ENCODE results near the gene CENPP.

The CENPP gene

GRCh38 chr9:92525306-92525705, 199.6 kb downstream of the CENPP start:
- no peak overlapping the region for H3K4me2 ChIP-seq (ENCODE audit: low read depth, low read length, poor library complexity, severe bottlenecking)
- no peaks in the 10 kb centered on the region for H3K27me3 ChIP-seq (ENCODE audit: low read length)
- no peaks in the 10 kb centered on the region for H3K9me2 ChIP-seq (replicated peaks; ENCODE audit: insufficient read depth, low read length)
- H3K4me3 ChIP-seq (ENCODE audit: insufficient read depth, low read length, poor library complexity, severe bottlenecking), result no peak overlapping the region
- no peaks in the 10 kb centered on the region for H3K9me3 ChIP-seq (ENCODE audit: insufficient read depth, low read length)
- no peaks in the 10 kb centered on the region for H4K20me1 ChIP-seq (ENCODE audit: low read depth, low read length)
- no peaks in the 10 kb centered on the region for H3K36me3 ChIP-seq (ENCODE audit: low read length)
- no peaks in the 10 kb centered on the region for H3K79me2 ChIP-seq (ENCODE audit: insufficient read depth, low read length)
- no peak overlapping the region for H3K9ac ChIP-seq (ENCODE audit: low read length)
- no peak overlapping the region for H2AFZ ChIP-seq (ENCODE audit: low read depth, low read length, severe bottlenecking)
- no peaks in the 10 kb centered on the region for H3F3A ChIP-seq (ENCODE audit: insufficient read depth)
- H3K27ac ChIP-seq (ENCODE audit: low read depth, low read length), result no peak overlapping the region
- TF ChIP-seq EZH2phosphoT487 (conservative IDR thresholded peaks at IDR 0.05; ENCODE audit: low read length), result no peak
- TF ChIP-seq CTCF (IDR thresholded peaks at IDR 0.05; ENCODE audit: insufficient read depth, low read length, poor library complexity, severe bottlenecking), result no peak

DNA sequence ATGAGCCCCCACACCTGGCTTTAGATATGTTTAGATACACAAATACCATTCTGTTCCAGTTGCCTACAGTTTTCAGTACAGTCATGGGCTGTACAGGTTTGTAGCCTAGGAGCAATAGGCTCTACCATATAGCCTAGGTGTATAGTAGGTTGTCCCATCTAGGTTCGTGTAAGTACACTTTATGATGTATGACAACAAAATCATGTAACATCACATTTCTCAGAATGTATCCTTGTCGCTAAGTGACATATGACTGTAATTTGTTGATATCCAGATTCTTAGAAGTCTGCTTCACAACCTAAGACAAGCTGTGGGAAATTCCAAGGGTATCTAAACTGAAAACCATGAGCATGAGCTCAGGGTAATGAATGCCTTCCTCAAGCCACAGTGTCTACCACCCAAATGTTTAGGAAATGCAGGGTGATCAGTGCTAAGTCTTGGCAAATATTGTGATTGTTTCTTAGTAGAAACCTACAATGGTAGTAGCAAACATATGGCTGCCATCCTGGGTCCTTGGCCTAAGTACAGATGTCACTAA, 201.6 kb downstream of the CENPP start:
- Histone ChIP-seq H3K4me3 (ENCODE audit: insufficient read depth, low read length, poor library complexity, severe bottlenecking) (no peak overlapping the region), H3K79me2 (ENCODE audit: insufficient read depth, low read length) (no peaks in the 10 kb centered on the region), H2AFZ (ENCODE audit: low read depth, low read length, severe bottlenecking) (no peak overlapping the region), H3K27me3 (ENCODE audit: low read length) (no peaks in the 10 kb centered on the region), H3K27ac (ENCODE audit: low read depth, low read length) (no peak overlapping the region), H3K36me3 (ENCODE audit: low read length) (no peaks in the 10 kb centered on the region), H4K20me1 (ENCODE audit: low read depth, low read length) (no peaks in the 10 kb centered on the region), H3F3A (ENCODE audit: insufficient read depth) (no peaks in the 10 kb centered on the region), H3K9me3 (ENCODE audit: insufficient read depth, low read length) (no peaks in the 10 kb centered on the region), H3K9ac (ENCODE audit: low read length) (no peak overlapping the region), H3K4me2 (ENCODE audit: low read depth, low read length, poor library complexity, severe bottlenecking) (no peak overlapping the region), H3K9me2 (replicated peaks; ENCODE audit: insufficient read depth, low read length) (no peaks in the 10 kb centered on the region)
- TF ChIP-seq EZH2phosphoT487 (conservative IDR thresholded peaks at IDR 0.05; ENCODE audit: low read length) (no peak), CTCF (IDR thresholded peaks at IDR 0.05; ENCODE audit: insufficient read depth, low read length, poor library complexity, severe bottlenecking) (no peak)

DNA sequence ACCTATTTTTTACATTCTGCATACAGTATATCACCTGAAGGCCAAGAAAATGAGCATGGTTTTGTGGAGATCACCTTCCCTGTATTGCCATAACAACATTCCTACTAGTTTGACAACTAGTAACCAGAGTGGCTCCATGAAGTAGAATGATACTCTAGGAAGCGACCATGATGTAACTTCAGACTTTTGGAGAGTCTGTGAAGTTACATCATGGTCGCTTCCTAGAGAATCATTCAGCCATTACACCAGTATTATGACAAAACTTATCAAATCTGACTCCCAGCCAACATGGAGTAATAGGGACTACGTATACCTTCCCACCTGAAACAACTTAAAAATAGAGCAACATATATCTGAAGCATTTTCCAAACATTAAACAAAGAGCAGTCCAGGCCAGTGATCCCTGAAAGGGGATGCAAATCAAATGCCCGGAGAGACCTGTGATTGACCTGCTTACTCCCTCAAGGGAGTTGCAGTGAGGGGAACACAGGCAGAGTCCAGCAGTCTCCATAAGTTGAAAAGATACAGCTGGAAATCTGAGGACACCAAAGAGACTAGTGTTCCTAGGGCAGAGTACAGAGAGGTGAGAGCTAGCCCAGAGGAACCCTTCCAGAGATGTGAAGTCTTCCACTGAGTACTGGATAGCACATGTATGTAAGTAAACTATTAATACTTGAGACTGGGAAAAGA, 202.2 kb downstream of the CENPP start:
- no peaks in the 10 kb centered on the region for H3K36me3 ChIP-seq (ENCODE audit: low read length)
- no peak overlapping the region for H3K27ac ChIP-seq (ENCODE audit: low read depth, low read length)
- no peaks in the 10 kb centered on the region for H3K27me3 ChIP-seq (ENCODE audit: low read length)
- H3K9ac ChIP-seq (ENCODE audit: low read length), result no peak overlapping the region
- no peaks in the 10 kb centered on the region for H3F3A ChIP-seq (ENCODE audit: insufficient read depth)
- no peak for TF ChIP-seq EZH2phosphoT487 (conservative IDR thresholded peaks at IDR 0.05; ENCODE audit: low read length)
- TF ChIP-seq CTCF (IDR thresholded peaks at IDR 0.05; ENCODE audit: insufficient read depth, low read length, poor library complexity, severe bottlenecking), result no peak
- H3K9me2 ChIP-seq (replicated peaks; ENCODE audit: insufficient read depth, low read length), result no peaks in the 10 kb centered on the region
- no peaks in the 10 kb centered on the region for H3K79me2 ChIP-seq (ENCODE audit: insufficient read depth, low read length)
- no peak overlapping the region for H2AFZ ChIP-seq (ENCODE audit: low read depth, low read length, severe bottlenecking)
- no peak overlapping the region for H3K4me2 ChIP-seq (ENCODE audit: low read depth, low read length, poor library complexity, severe bottlenecking)
- H4K20me1 ChIP-seq (ENCODE audit: low read depth, low read length), result no peaks in the 10 kb centered on the region
- no peak overlapping the region for H3K4me3 ChIP-seq (ENCODE audit: insufficient read depth, low read length, poor library complexity, severe bottlenecking)
- no peaks in the 10 kb centered on the region for H3K9me3 ChIP-seq (ENCODE audit: insufficient read depth, low read length)
